AG09319 (cell line): ENCODE data around the gene LAMA5.
A peak's percentile ranks its signal among the peaks of the same experiment; 100 is the strongest.

Experiments
- DNase-seq: peaks from one replicate; pipeline ENCODE4 v3.0.0-alpha.2; 2010; ENCODE audit warnings: low read depth; ENCODE audit errors: extremely low read depth
- CTCF ChIP-seq: IDR thresholded peaks from 2 replicates; pipeline ENCODE4 v1.5.1; 2011; ENCODE audit warnings: low read depth, mild to moderate bottlenecking, inconsistent platforms, low read length, moderate library complexity

LAMA5 gene

GRCh38 chr20:62411479-62412193, 44.5 kb upstream of the LAMA5 start:
- TF ChIP-seq CTCF: no peak
- no peak for DNase-seq

DNA sequence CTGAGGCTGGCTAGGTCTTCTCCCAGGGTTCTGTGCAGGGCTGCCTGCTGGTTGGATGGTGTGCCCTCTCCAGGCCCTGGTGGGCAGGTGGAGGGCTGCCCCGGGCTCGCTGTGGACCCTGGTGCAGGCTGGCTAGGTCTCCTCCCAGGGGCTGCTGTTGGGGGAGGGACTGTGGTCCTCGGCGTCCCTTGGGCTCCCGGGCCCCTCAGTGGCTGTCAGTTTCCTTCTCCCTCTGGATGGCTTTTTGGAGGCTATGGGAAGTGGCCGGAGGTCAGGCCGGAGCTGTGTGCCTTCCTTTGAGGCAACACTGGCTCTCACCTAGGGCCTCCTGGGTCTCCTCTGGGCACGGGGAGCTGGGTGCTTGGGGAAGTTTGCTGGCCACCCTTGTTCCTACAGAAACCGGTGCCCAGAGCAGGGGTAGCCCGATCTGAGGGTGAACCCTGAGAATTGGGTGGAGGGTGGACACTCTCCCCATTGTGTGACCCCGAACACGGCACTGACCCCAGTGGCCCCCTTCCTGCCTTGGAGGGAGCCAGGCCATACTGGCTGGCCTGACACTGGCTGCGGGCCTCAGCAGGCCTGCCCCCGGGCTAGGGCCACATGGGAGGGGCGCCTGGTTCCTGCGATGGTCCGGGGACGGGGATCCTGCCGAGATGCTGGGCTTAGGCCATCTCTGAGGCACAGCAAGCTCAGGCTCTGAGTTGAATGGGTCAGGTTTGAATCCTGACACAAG, 43.8 kb upstream of the LAMA5 start:
- no peak for TF ChIP-seq CTCF
- DNase-seq: no peak

DNA sequence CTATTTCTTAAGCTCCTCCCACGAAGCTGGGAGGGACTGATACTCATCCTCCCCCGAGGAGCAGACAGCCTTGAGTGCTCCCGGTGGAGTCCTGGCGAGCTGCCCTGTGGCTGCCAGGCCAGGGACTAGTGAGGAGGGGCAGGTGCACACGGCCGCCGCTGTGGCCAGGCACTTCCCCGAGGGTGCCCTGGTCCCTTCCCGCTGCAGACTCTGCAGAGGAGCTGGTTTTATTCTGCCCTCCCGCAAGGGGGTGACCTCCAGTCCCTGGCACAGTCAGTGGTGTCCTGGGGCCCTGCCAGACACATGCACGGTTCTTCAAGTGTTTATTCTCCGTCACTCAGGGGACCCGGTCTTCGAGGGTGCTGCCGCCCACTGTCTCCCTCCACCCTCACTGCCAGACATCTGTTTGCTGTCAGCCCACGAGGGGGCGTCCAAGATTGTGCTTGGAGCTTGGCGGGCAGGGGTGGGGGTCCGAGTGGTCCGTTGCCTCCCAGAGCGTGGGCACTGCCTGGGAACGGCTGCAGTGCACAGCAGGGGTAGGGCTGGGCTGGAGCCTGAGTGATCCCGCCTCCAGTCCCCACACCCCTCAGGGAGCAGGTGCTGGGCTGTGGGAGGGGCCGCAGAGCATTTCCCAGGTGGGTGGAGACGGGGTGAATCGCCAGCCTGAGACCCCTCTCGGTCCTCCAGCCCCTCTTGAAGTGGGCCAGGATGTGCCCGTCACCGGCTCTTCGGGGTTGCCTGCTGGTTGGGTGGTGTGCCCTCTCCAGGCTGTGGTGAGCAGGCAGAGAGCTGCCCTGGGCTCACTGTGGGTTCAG, 43.0 kb upstream of the LAMA5 start:
- TF ChIP-seq CTCF: peak; percentile 29
- DNase-seq: no peak

DNA sequence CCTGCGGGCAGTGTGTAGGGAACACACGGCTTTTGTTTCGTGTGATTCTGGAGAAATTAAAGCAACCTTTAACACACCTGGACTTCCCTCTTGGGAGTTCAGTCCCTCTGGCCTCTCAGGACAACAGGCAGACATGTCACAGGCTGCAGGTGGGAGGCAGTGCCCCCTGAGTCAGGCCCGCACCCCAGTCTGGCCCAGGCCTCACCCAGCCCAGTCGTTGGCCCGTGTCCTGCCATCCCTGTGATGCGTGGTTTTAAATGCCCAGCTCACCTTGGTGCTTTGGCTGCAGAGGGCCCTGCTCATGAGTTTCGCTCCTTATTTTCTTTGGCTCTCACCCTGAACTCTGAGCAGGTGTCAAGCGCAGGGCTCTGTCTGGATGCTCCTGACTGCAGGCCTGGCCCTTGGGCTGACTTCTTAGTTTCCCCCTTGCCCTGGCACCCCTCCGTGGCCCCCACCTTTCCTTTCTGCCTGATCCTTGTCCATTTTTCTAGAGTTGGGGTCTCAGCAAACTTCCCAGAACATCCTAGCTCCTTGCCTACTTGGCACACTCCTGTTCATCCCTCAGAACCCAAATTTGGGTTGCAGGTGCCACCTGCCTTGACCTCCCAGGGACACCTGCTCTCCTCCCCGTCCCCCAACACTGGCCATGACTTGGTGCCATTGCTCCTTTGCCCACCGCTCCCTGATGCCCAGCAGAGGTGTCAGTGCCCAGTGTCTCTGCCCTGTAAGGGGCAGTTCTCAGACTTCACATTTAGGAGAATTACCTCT, 42.2 kb upstream of the LAMA5 start:
- TF ChIP-seq CTCF: no peak
- DNase-seq: no peak

- no peak for TF ChIP-seq CTCF
- no peak for DNase-seq
These were observed 41.5 kb upstream of the LAMA5 start for GRCh38 chr20:62408640-62409039.

DNA sequence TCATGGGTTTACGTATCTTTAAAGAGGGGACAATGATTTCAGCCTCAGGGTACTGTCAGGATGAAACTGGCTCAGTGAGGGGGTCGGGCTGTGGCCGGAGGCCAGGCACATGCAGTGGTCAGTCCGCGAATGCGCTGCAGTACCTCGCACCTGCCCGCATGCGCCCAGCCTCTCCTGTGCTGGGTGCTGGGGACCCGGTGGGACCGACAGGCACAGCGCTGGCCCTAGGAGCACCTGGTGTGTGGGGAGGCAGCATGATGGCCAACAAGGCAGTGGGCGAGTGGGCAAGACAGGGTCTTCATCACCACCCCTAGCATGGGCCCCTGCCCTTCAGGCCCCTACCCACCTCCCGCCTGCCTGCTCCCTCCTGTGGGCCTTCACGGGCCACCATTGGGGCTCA, 40.9 kb upstream of the LAMA5 start:
- no peak for TF ChIP-seq CTCF
- no peak for DNase-seq
